Uterus (tissue), 4 donors: ENCODE results near the gene KSR2. TPM values are rescaled to one million over a fixed set of nuclear protein-coding genes. Genes with fewer than 3 reads are reported as not detected.

Experiments used
- DNase-seq, 2 donors: peaks; one replicate each; pipeline ENCODE4 v3.0.0-alpha.2; 2019 to 2020
- H3K27ac ChIP-seq, 2 donors: fragments of 200-600 bp; sonication (generic); 1 replicate in 1 of 2; 2 replicates in 1 of 2; pipeline ENCODE4 v1.5.1; 2016 to 2018
- H3K27me3 ChIP-seq, 2 donors: fragments of 200-600 bp; sonication (generic); one replicate each; pipeline ENCODE4 v1.5.1; 2018 to 2019; ENCODE audit warnings: control low read depth in 1 of 2
- H3K36me3 ChIP-seq, 2 donors: fragments of 200-600 bp; sonication (generic); one replicate each; pipeline ENCODE4 v1.5.1; 2019; ENCODE audit warnings: control low read depth in 1 of 2
- H3K4me1 ChIP-seq, 2 donors: fragments of 200-600 bp; sonication (generic); one replicate each; pipeline ENCODE4 v1.5.1; 2018 to 2019; ENCODE audit warnings: control low read depth in 1 of 2
- H3K4me3 ChIP-seq, 2 donors: fragments of 200-600 bp; sonication (generic); 1 replicate in 1 of 2; 2 replicates in 1 of 2; pipeline ENCODE4 v1.5.1; 2018 to 2019; ENCODE audit warnings: mild to moderate bottlenecking in 1 of 2
- H3K9me3 ChIP-seq, 2 donors: fragments of 200-600 bp; sonication (generic); one replicate each; pipeline ENCODE4 v1.5.1; 2019; ENCODE audit warnings: control low read depth in 1 of 2
- CTCF ChIP-seq, 4 experiments: fragments of 200-600 bp in 2 of 4; fragments of 450-650 bp in 2 of 4; sonication (generic) in 2 of 4; IDR thresholded peaks; one replicate each; pipeline ENCODE4 v1.5.1; 2016 to 2019; ENCODE audit warnings: antibody characterized with exemption in 4 of 4, mild to moderate bottlenecking in 2 of 4, moderate library complexity in 1 of 4
- POLR2A ChIP-seq, 2 donors: fragments of 450-650 bp; IDR thresholded peaks; one replicate each; pipeline ENCODE4 v1.6.1; 2016; ENCODE audit warnings: antibody characterized with exemption in 2 of 2, mild to moderate bottlenecking in 1 of 2, moderate library complexity in 1 of 2
- intact Hi-C: fragments of 100-400 bp; cut with DNase I; formaldehyde crosslinking; loops from one replicate; pipeline ENCODE4 v1.15.1; 2023; ENCODE audit warnings: low total_unique reads
- total RNA-seq, 4 donors: library from RNA; depleted of rRNA in 3 of 4; stranded (reverse); fragments of >200 nt in 3 of 4; gene quantifications; one replicate each; pipeline versions ENCODE4 v1.1.0 to v1.2.4, GENCODE V29; 2014 to 2023
- donor health status: DM: yes; HTN: yes; CAD: no.

Gene KSR2
- total RNA-seq, 4 donors from 2014 or later: 0.03 to 0.28 TPM; not detected in 2

- Histone ChIP-seq H3K36me3 (no peaks in the 10 kb centered on the region), H3K4me3 (no peak overlapping the region), H3K27ac (no peak overlapping the region), H3K9me3 (no peaks in the 10 kb centered on the region), H3K27me3 (no peaks in the 10 kb centered on the region), H3K4me1 (no peaks in the 10 kb centered on the region)
- intact Hi-C loops: no loop called here
- no peak for DNase-seq
- TF ChIP-seq CTCF (IDR thresholded peaks at IDR 0.05) (no peak), POLR2A (IDR thresholded peaks at IDR 0.05) (no peak)
Measured at GRCh38 chr12:117998719-117999118, 29.9 kb upstream of the KSR2 start.

DNA sequence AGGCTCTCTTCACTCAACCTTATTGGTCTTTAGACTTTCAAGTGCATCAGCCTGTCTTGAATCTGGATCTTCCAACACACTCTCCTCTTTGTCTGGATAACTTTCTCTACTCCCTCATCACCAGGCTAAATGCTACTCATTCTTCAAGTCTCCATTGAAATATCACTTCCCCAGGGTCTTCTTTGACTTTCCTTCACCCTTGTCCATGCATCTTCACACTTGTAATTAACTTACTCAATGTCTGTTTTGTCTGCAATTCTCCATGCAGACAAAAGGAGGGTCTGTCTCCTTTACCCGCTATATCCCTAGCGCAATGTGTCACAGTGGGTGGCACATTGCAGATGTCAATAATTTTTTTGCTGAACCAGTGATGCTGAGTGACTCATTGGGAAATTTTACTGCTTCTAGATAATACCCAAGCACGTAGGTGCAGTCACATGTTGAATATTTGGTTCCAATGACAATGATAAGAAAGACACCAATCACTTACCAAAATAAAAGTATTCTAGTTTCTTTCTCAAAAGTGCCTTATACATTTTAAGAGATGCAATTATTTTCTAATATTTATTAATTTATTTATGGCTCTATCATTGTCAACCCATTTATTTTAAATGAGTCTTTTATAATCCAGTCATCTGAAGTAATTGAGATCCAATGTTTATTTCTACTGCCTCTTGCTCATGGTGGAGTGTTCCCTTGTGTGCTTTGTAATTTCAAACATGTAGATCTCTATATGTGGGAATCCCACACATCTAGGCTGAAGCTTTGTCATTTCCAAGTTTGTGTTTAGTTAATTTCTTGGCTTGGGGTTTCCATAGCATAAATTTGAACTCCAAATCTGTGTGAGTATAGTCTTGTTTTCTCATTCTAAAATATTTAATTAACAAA, 26.0 kb upstream of the KSR2 start:
- TF ChIP-seq POLR2A (IDR thresholded peaks at IDR 0.05): no peak
- no peak for TF ChIP-seq CTCF (IDR thresholded peaks at IDR 0.05)
- Histone ChIP-seq H3K27ac (no peak overlapping the region), H3K4me1 (no peaks in the 10 kb centered on the region), H3K4me3 (no peak overlapping the region), H3K27me3 (no peaks in the 10 kb centered on the region), H3K36me3 (no peaks in the 10 kb centered on the region), H3K9me3 (no peaks in the 10 kb centered on the region)
- DNase-seq: no peak
- intact Hi-C loops: no loop called here

DNA sequence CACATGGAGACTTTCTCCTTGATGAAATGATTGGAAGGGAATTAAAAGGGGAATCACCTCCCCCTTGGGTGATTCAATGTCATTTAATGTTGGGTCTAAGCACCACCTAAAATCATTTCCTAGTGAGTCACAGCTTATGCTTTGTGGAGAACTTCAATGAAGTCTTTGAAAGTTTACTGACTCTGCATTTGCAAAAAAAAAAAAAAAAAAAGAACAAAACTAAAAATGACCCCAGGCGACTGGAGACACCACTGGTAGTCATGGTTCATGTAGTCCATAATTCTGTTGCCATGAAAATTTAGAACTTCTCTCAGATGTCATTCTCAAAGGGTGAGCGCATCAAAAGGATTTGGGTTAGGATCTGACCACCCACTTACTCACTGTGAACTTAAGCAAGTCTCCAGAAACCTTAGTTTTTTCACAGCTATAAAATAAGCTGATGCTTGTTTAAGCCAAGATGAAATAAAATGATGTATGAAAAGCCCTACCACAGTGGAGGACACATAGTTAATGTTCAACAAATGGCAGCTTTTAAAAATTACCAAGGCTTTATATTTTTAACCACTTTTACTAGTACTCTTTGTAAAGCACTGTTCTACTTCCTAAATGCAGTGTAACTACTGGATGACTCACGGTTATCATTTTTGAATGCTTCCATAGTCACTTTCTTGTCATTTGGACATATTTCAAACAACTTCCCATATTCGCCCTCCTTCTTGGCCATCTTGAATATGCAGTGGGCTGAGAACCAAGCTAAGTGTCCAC, 18.1 kb upstream of the KSR2 start:
- intact Hi-C loops: no loop called here
- Histone ChIP-seq H3K27me3 (no peaks in the 10 kb centered on the region), H3K4me3 (no peak overlapping the region), H3K9me3 (no peaks in the 10 kb centered on the region), H3K4me1 (no peaks in the 10 kb centered on the region), H3K36me3 (no peaks in the 10 kb centered on the region), H3K27ac (no peak overlapping the region)
- TF ChIP-seq CTCF (IDR thresholded peaks at IDR 0.05): no peak
- no peak for TF ChIP-seq POLR2A (IDR thresholded peaks at IDR 0.05)
- DNase-seq: no peak

DNA sequence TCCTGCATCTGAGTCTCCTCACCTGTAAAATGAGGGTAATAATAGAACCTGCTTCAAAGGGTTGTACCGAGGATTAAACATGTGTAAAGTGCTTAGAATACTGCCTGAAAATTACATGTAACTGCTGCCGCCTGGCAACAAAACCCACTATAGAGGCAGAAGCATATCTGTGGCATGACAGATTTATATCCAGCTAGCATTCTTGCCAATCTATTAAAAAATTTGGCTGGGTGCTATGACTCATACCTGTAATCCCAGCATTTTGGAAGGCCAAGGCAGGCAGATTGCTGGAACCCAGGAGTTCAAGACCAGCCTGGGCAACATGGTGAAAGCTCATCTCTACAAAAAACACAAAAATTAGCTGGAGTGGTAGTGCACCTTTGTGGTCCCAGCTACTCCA, 16.4 kb upstream of the KSR2 start:
- H3K4me3 ChIP-seq: no peak overlapping the region
- intact Hi-C loops: no loop called here
- no peaks in the 10 kb centered on the region for H3K27me3 ChIP-seq
- H3K27ac ChIP-seq: no peak overlapping the region
- no peaks in the 10 kb centered on the region for H3K4me1 ChIP-seq
- no peak for DNase-seq
- no peaks in the 10 kb centered on the region for H3K36me3 ChIP-seq
- no peaks in the 10 kb centered on the region for H3K9me3 ChIP-seq
- TF ChIP-seq POLR2A (IDR thresholded peaks at IDR 0.05) (no peak), CTCF (IDR thresholded peaks at IDR 0.05) (no peak)

DNA sequence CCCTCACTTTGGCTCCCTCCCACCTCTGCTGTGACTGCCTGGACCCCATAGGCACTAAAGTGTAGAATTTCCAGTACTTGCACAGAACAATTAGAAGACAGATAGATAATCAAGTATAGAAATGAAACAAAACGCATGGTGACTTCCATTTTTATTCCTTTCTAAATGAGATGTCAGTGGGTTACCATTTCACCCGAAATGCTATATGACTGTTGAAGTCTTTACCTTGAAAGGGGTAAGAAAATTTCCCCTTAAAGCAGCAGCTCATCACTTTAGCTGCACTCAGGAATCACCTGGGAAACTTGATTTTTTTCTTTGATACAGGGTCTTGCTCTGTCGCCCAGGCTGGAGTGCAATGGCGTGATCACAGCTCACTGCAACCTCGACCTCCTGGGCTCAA, 12.5 kb upstream of the KSR2 start:
- no peaks in the 10 kb centered on the region for H3K36me3 ChIP-seq

More for the DNA sequence above, 12.5 kb upstream of the KSR2 start:
- TF ChIP-seq CTCF (IDR thresholded peaks at IDR 0.05) (no peak), POLR2A (IDR thresholded peaks at IDR 0.05) (no peak)
- no peak overlapping the region for H3K27ac ChIP-seq
- no peaks in the 10 kb centered on the region for H3K4me1 ChIP-seq
- no peak for DNase-seq
- no peaks in the 10 kb centered on the region for H3K27me3 ChIP-seq
- intact Hi-C loops: no loop called here
- no peak overlapping the region for H3K4me3 ChIP-seq
- H3K9me3 ChIP-seq: no peaks in the 10 kb centered on the region
